HepG2 (cell line): ENCODE results near the gene AGAP1. TPM values are rescaled to one million over a fixed set of nuclear protein-coding genes. Genes with fewer than 3 reads are reported as not detected.

Experiments used
- EEA1 ChIP-seq: sonication (generic); formaldehyde crosslinking; IDR thresholded peaks from 2 replicates; pipeline ENCODE4 v1.5.1; 2020; ENCODE audit warnings: mild to moderate bottlenecking, missing genetic modification reagents, borderline replicate concordance
- ELF3 ChIP-seq: IDR thresholded peaks from 2 replicates; pipeline ENCODE4 v1.6.1; 2016; ENCODE audit warnings: missing genetic modification reagents, missing compliant biosample characterization
- FLYWCH1 ChIP-seq: sonication (generic); formaldehyde crosslinking; IDR thresholded peaks from 2 replicates; pipeline ENCODE4 v1.8.1; 2023; ENCODE audit warnings: mild to moderate bottlenecking, missing genetic modification reagents
- GMEB2 ChIP-seq: IDR thresholded peaks from 2 replicates; pipeline ENCODE4 v1.6.1; 2016; ENCODE audit warnings: missing biosample characterization, missing genetic modification reagents, low read depth
- GTF2F1 ChIP-seq: fragments of 150-350 bp; IDR thresholded peaks from 2 replicates; pipeline ENCODE4 v1.6.1; 2014; ENCODE audit warnings: low read length
- HNF1B ChIP-seq: sonication (generic); formaldehyde crosslinking; IDR thresholded peaks from 2 replicates; pipeline ENCODE4 v1.5.1; 2020; ENCODE audit warnings: mild to moderate bottlenecking, moderate library complexity, missing genetic modification reagents
- HOXA3 ChIP-seq: sonication (generic); formaldehyde crosslinking; IDR thresholded peaks from 2 replicates; pipeline ENCODE4 v1.5.0; 2020; ENCODE audit warnings: missing genetic modification reagents
- MXD3 ChIP-seq: IDR thresholded peaks from 2 replicates; pipeline ENCODE4 v1.6.1; 2016; ENCODE audit warnings: mild to moderate bottlenecking, missing biosample characterization, missing genetic modification reagents
- MXD4 ChIP-seq: IDR thresholded peaks from 2 replicates; pipeline ENCODE4 v1.6.1; 2016; ENCODE audit warnings: mild to moderate bottlenecking, missing biosample characterization, missing genetic modification reagents
- MXI1 ChIP-seq: IDR thresholded peaks from 3 replicates; pipeline ENCODE4 v1.6.1; 2012; ENCODE audit warnings: low read depth, low read length, inconsistent platforms, borderline replicate concordance
- NFIB ChIP-seq: sonication (generic); formaldehyde crosslinking; IDR thresholded peaks from 2 replicates; pipeline ENCODE4 v1.9.0; 2021; ENCODE audit warnings: missing genetic modification reagents, mild to moderate bottlenecking, borderline replicate concordance
- PBX3 ChIP-seq: sonication (generic); formaldehyde crosslinking; IDR thresholded peaks from 2 replicates; pipeline ENCODE4 v1.8.1; 2023; ENCODE audit warnings: missing genetic modification reagents, inconsistent platforms, borderline replicate concordance
- SNAPC2 ChIP-seq: sonication (generic); formaldehyde crosslinking; IDR thresholded peaks from 2 replicates; pipeline ENCODE4 v1.8.1; 2022; ENCODE audit warnings: mild to moderate bottlenecking, missing genetic modification reagents
- ZHX2 ChIP-seq, 2 experiments: sonication (generic) in 1 of 2; formaldehyde crosslinking in 1 of 2; IDR thresholded peaks; 2 replicates each; pipeline versions ENCODE4 v1.6.1 to v1.9.0; 2014 to 2022; ENCODE audit warnings: antibody characterized with exemption in 1 of 2, borderline replicate concordance in 1 of 2, inconsistent platforms in 1 of 2, low read depth in 1 of 2, missing genetic modification reagents in 1 of 2
- ZNF430 ChIP-seq: sonication (generic); formaldehyde crosslinking; IDR thresholded peaks from 2 replicates; pipeline ENCODE4 v1.9.0; 2021; ENCODE audit warnings: mild to moderate bottlenecking, missing genetic modification reagents
- ZNF432 ChIP-seq: sonication (generic); formaldehyde crosslinking; IDR thresholded peaks from 2 replicates; pipeline ENCODE4 v1.5.0; 2020; ENCODE audit warnings: missing genetic modification reagents, mild to moderate bottlenecking, borderline replicate concordance
- ZNF746 ChIP-seq: sonication (generic); formaldehyde crosslinking; IDR thresholded peaks from 2 replicates; pipeline ENCODE4 v1.8.0; 2022; ENCODE audit warnings: mild to moderate bottlenecking, missing genetic modification reagents
- polyA plus RNA-seq, 8 experiments: library from polyadenylated mRNA; depleted of rRNA in 3 of 8; stranded (reverse) in 7 of 8; unstranded in 1 of 8; fragments of >200 nt; fragmentation: Illumina TruSeq in 4 of 8; extraction: Trizol in 4 of 8; gene quantifications; 2 replicates each; pipeline versions ENCODE4 v1.2.1 to v1.2.3, GENCODE V29; 2011 to 2016; ENCODE audit warnings: low read depth in 4 of 8, missing spikeins in 1 of 8, mixed read lengths in 1 of 8; ENCODE audit not compliant: insufficient read depth in 1 of 8
- total RNA-seq, 5 experiments: library from RNA; depleted of rRNA; stranded (reverse); fragments of >200 nt; fragmentation: Illumina TruSeq; extraction: Trizol; gene quantifications; 2 replicates each; pipeline ENCODE4 v1.2.3, GENCODE V29; 2016; ENCODE audit warnings: low read depth in 1 of 5

AGAP1 gene
- total and polyA plus RNA-seq, 2 of the 13 experiments (the other 11 are each of a cell fraction or from before 2014, with no cell fraction given), result 21.2 to 32.7 TPM

- no peak for TF ChIP-seq HNF1B
- no peak for TF ChIP-seq ZNF432 (CRISPR knock-in tag)
- no peak for TF ChIP-seq PBX3 (CRISPR knock-in tag)
- TF ChIP-seq MXI1, result peak; percentile 64; the same call in 1 of the 3 replicates
- no peak for TF ChIP-seq FLYWCH1 (CRISPR knock-in tag)
- no peak for TF ChIP-seq NFIB (CRISPR knock-in tag)
- no peak for TF ChIP-seq GTF2F1
- no peak for TF ChIP-seq EEA1 (CRISPR knock-in tag)
- no peak for TF ChIP-seq ZNF746 (CRISPR knock-in tag)
- no peak for TF ChIP-seq GMEB2 (CRISPR knock-in tag)
- no peak for TF ChIP-seq ZNF430 (CRISPR knock-in tag)
- peak; percentile 53 for TF ChIP-seq MXD4 (CRISPR knock-in tag)
- TF ChIP-seq SNAPC2, result no peak
- no peak for TF ChIP-seq ZHX2 (IDR thresholded peaks at IDR 0.05; ENCODE audit: low read depth)
- TF ChIP-seq ZHX2 (CRISPR knock-in tag; IDR thresholded peaks at IDR 0.05; ENCODE audit: borderline replicate concordance), result no peak
- no peak for TF ChIP-seq HOXA3
- peak; percentile 72 for TF ChIP-seq ELF3 (CRISPR knock-in tag)
- no peak for TF ChIP-seq MXD3 (CRISPR knock-in tag)
These were observed 427.8 kb downstream of the AGAP1 start (continued) for GRCh38 chr2:235921508-235922191.
